ENCODE results near the gene PARD6A. TPM values are rescaled to one million over a fixed set of nuclear protein-coding genes. Genes with fewer than 3 reads are reported as not detected.

Gene PARD6A
- total RNA-seq, 1 donor from 2014 or later: 18.7 TPM

DNA sequence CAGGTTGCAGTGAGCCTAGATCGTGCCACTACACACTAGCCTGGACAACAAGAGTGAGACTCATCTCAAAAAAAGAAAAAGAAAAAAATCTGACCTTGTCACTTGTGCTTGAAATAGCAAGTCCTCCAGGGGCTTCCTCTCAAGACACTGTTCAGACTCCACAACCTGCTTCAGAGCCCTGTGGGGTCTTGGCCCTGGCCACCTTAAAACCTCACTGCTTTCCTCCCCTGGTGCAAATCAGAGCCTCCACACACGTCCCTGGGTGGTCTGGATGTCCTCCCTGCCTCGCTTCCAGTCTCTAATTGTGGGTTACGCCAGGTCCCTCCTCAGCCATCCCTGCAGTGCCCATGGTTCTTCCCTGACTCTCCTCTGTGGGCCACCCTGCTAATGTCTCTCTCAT, 5.4 kb upstream of the PARD6A start:
- Mint-ChIP-seq H3K4me1 (ENCODE audit: low read depth, unreplicated experiment) (peaks cover 2% of the 10 kb centered on the region), H3K27ac (ENCODE audit: unreplicated experiment) (no peak overlapping the region), H3K4me3 (ENCODE audit: unreplicated experiment) (peak overlapping the region; percentile 64), H3K27me3 (ENCODE audit: unreplicated experiment) (peaks cover 23% of the 10 kb centered on the region), H3K9me3 (ENCODE audit: unreplicated experiment) (peaks cover 13% of the 10 kb centered on the region), H3K36me3 (ENCODE audit: unreplicated experiment) (peaks cover 10% of the 10 kb centered on the region)
- DNase-seq: no peak
- TF ChIP-seq, protein P1, sequence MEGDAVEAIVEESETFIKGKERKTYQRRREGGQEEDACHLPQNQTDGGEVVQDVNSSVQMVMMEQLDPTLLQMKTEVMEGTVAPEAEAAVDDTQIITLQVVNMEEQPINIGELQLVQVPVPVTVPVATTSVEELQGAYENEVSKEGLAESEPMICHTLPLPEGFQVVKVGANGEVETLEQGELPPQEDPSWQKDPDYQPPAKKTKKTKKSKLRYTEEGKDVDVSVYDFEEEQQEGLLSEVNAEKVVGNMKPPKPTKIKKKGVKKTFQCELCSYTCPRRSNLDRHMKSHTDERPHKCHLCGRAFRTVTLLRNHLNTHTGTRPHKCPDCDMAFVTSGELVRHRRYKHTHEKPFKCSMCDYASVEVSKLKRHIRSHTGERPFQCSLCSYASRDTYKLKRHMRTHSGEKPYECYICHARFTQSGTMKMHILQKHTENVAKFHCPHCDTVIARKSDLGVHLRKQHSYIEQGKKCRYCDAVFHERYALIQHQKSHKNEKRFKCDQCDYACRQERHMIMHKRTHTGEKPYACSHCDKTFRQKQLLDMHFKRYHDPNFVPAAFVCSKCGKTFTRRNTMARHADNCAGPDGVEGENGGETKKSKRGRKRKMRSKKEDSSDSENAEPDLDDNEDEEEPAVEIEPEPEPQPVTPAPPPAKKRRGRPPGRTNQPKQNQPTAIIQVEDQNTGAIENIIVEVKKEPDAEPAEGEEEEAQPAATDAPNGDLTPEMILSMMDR (IDR thresholded peaks at IDR 0.05; ENCODE audit: partially characterized antibody, unreplicated experiment): no peak

DNA sequence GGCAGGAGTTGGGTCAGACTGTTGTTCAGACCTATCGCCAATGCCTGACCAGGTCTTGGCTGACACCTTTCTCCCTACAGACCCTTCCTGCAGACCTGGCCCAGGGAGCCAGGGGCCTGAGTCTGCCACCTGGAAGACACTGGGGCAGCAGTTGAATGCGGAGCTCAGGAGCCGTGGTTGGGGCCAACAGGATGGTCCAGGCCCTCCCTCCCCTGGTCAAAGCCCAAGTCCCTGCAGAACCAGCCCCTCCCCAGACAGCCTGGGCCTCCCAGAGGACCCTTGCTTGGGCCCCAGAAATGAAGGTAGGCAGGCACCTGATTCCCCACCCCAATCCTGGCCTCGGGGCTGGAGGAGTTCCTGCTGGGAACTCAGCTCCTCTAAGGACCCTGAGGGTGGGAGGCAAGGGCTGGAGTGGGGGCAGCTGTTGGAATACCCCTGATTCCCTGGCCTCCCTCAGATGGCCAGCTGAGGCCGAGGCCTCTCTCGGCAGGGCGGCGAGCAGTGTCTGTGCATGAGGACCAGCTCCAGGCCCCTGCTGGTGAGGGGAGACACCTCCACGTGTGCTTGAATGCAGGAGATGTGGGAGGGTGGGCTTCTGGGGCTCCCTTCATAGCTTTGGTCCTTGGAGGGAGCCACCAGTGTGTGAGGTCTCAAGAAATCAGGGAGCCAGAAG, 4.3 kb upstream of the PARD6A start:
- Mint-ChIP-seq H3K9me3 (ENCODE audit: unreplicated experiment) (peaks cover 9% of the 10 kb centered on the region), H3K36me3 (ENCODE audit: unreplicated experiment) (peaks cover 5% of the 10 kb centered on the region), H3K27me3 (ENCODE audit: unreplicated experiment) (peaks cover 20% of the 10 kb centered on the region), H3K4me3 (ENCODE audit: unreplicated experiment) (no peak overlapping the region), H3K27ac (ENCODE audit: unreplicated experiment) (no peak overlapping the region), H3K4me1 (ENCODE audit: low read depth, unreplicated experiment) (peaks cover 2% of the 10 kb centered on the region)
- TF ChIP-seq, protein P1 (IDR thresholded peaks at IDR 0.05; ENCODE audit: partially characterized antibody, unreplicated experiment): no peak
- DNase-seq: no peak

DNA sequence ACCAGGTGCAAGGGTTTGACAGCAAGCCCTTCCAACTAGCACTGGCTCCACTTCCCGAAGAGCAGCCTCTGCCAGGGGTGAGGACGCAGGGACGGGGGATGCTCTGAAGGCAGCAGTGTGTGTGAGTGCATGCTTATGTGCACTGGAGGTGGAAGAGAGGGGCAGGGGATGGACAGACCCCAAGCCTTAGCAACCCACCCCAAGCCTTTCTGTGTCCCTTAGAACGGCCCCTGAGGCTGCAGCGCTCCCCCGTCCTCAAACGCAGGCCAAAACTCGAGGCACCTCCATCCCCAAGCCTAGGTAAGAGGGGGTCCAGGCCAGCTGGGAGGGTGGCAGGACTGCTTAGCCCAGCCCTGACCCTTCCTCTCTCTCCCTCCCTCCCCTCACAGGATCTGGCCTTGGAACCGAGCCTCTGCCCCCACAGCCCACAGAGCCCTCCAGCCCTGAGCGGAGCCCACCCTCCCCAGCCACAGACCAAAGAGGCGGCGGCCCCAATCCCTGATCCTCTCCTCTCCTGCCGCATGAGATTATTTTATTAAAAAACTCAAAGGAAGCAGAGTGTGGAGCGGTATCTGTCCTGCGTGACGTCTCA, 3.6 kb upstream of the PARD6A start:
- no peak overlapping the region for H3K27ac Mint-ChIP-seq (ENCODE audit: unreplicated experiment)

DNA sequence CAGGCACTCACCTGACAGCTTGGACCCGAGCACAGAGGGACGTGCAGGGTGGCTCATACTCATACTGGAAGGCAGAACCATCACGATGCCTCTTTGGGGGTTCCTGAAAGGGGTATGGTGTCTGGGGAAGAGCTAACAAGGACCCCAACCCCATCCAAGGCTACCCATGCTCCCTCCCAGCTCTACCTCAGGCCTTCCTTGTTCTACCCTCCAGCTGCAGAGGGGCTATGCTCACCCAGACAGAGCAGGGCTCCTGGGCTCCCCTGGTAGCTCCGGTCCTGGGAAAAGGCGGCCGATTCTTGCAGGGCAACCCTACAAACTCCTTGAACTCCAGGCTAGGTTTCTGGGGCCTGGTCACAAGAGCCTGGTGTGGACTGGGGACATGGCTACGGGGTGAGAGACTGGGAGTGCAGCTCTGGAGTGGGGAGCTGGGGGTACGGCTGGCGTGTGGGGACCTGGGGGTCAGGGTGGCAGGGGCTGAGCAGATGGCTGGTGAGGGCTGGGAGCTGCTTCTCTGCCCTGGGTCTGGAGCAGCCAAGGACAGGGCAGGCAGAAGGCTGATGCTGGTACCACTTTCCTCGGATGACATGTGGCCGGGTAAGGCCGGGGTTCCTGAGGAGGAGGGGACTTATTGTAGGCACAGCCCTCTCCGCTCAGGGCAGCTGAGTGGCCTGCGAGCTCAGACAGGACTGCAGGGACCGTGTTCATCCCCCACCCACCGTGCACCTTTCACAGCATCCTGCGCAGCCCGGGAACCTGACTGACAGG, 2.8 kb upstream of the PARD6A start:
- H3K27me3 Mint-ChIP-seq (ENCODE audit: unreplicated experiment): peaks cover 18% of the 10 kb centered on the region
- no peak overlapping the region for H3K27ac Mint-ChIP-seq (ENCODE audit: unreplicated experiment)
- H3K9me3 Mint-ChIP-seq (ENCODE audit: unreplicated experiment): peaks cover 9% of the 10 kb centered on the region
- TF ChIP-seq, protein P1 (IDR thresholded peaks at IDR 0.05; ENCODE audit: partially characterized antibody, unreplicated experiment): no peak
- DNase-seq: no peak
- no peak overlapping the region for H3K4me3 Mint-ChIP-seq (ENCODE audit: unreplicated experiment)
- H3K4me1 Mint-ChIP-seq (ENCODE audit: low read depth, unreplicated experiment): no peaks in the 10 kb centered on the region
- peaks cover 5% of the 10 kb centered on the region for H3K36me3 Mint-ChIP-seq (ENCODE audit: unreplicated experiment)

More for the DNA sequence above, 3.6 kb upstream of the PARD6A start:
- H3K9me3 Mint-ChIP-seq (ENCODE audit: unreplicated experiment): peaks cover 9% of the 10 kb centered on the region
- peaks cover 5% of the 10 kb centered on the region for H3K36me3 Mint-ChIP-seq (ENCODE audit: unreplicated experiment)
- no peak for DNase-seq
- TF ChIP-seq, protein P1 (IDR thresholded peaks at IDR 0.05; ENCODE audit: partially characterized antibody, unreplicated experiment): no peak
- peaks cover 21% of the 10 kb centered on the region for H3K27me3 Mint-ChIP-seq (ENCODE audit: unreplicated experiment)
- no peak overlapping the region for H3K4me3 Mint-ChIP-seq (ENCODE audit: unreplicated experiment)
- H3K4me1 Mint-ChIP-seq (ENCODE audit: low read depth, unreplicated experiment): peaks cover under 1% of the 10 kb centered on the region
